HG03159 (cell line): ENCODE results near the gene MRPS33.
"Not testable (repeated sequence)": the region's sequence is repeated elsewhere in the genome, so short reads cannot be mapped to it uniquely, and the experiment has no call there.

Source experiments
- ATAC-seq: cut with Tn5 transposase; IDR thresholded peaks from one replicate; pipeline ENCODE4 v1.9.1; 2021; ENCODE audit warnings: mild to moderate bottlenecking, moderate library complexity; ENCODE audit not compliant: unreplicated experiment

Gene MRPS33

DNA sequence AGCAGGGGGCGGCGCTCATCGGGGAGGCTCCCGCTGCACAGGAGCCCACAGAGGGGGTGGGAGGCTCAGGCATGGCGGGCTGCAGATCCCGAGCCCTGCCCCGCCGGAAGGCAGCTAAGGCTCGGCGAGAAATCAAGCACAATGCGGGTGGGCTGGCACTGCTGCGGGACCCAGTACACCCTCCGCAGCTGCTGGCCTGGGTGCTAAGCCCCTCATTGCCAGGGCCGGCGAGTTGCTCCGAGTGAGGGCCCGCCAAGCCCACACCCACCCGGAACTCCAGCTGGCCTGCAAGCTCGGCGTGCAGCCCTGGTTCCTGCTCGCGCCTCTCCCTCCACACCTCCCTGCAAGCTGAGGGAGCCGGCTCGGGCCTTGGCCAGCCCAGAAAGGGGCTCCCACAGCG is 57.8 kb downstream of the MRPS33 start:
- not testable (repeated sequence) for ATAC-seq
